Left ventricle myocardium inferior (tissue), 1 donor: ENCODE data around the gene RAB15. TPM values are rescaled to one million over a fixed set of nuclear protein-coding genes. Genes with fewer than 3 reads are reported as not detected.

ENCODE experiments used
- DNase-seq: peaks from one replicate; pipeline ENCODE4 v3.0.0-alpha.2; 2020
- H3K27ac ChIP-seq: fragments of 200-600 bp; replicated peaks from 2 replicates; pipeline ENCODE4 v1.8.0; 2021
- H3K27me3 ChIP-seq: fragments of 200-600 bp; 2 replicates; pipeline ENCODE4 v1.8.0; 2021; ENCODE audit warnings: low read depth
- H3K36me3 ChIP-seq: fragments of 200-600 bp; 2 replicates; pipeline ENCODE4 v1.8.0; 2021
- H3K4me1 ChIP-seq: fragments of 200-600 bp; 2 replicates; pipeline ENCODE4 v1.8.0; 2021
- H3K4me3 ChIP-seq: fragments of 200-600 bp; 2 replicates; pipeline ENCODE4 v1.8.0; 2021; ENCODE audit warnings: mild to moderate bottlenecking, moderate library complexity
- H3K9me3 ChIP-seq: fragments of 200-600 bp; replicated peaks from 2 replicates; pipeline ENCODE4 v1.8.0; 2021
- intact Hi-C: fragments of 100-400 bp; cut with micrococcal nuclease; formaldehyde crosslinking; loops from one replicate; pipeline ENCODE4 v1.11.0; 2022
- total RNA-seq: library from RNA; stranded (reverse); fragmentation: NEBNext Ultra II Directional; extraction: Animal tissue kit (Norgen Biotek cat#: 25700); gene quantifications from one replicate; pipeline ENCODE4 v1.2.1, GENCODE V29; 2021
- TF ChIP-seq, protein P1 (sequence below): fragments of 200-600 bp; IDR thresholded peaks from 2 replicates; pipeline ENCODE4 v1.8.0; 2021; ENCODE audit warnings: antibody characterized with exemption, mild to moderate bottlenecking, borderline replicate concordance
- donor health status: DM: no; HTN: yes; CAD: no; lungs with severe emphysema.

RAB15 gene
- total RNA-seq, 1 donor from 2014 or later = 17.1 TPM

DNA sequence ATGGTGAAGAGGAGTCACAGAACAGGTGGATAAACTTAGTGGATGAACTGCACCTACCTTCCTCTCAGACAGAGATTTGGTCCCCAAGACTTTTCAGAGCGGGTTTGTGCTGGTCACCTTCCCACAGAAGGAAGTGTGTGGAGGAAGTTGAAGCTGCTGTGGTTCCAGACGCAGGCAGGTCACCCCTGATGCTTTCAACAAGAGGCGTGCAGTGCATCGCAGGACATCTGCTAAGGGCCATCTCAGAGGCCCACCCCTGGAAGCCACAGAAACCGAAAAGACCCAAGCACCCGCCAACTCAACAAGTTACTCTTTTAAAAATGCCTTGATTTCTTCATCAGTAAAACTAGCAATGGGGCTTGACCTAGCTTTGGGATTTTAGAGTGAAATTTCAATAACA is 28.6 kb downstream of the RAB15 start:
- TF ChIP-seq, protein P1, sequence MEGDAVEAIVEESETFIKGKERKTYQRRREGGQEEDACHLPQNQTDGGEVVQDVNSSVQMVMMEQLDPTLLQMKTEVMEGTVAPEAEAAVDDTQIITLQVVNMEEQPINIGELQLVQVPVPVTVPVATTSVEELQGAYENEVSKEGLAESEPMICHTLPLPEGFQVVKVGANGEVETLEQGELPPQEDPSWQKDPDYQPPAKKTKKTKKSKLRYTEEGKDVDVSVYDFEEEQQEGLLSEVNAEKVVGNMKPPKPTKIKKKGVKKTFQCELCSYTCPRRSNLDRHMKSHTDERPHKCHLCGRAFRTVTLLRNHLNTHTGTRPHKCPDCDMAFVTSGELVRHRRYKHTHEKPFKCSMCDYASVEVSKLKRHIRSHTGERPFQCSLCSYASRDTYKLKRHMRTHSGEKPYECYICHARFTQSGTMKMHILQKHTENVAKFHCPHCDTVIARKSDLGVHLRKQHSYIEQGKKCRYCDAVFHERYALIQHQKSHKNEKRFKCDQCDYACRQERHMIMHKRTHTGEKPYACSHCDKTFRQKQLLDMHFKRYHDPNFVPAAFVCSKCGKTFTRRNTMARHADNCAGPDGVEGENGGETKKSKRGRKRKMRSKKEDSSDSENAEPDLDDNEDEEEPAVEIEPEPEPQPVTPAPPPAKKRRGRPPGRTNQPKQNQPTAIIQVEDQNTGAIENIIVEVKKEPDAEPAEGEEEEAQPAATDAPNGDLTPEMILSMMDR = no peak
- Histone ChIP-seq H3K4me3 (no peak overlapping the region), H3K36me3 (peaks cover 4% of the 10 kb centered on the region), H3K4me1 (peaks cover 8% of the 10 kb centered on the region), H3K27ac (no peak overlapping the region), H3K9me3 (no peaks in the 10 kb centered on the region), H3K27me3 (no peaks in the 10 kb centered on the region)
- no peak for DNase-seq
- intact Hi-C loops = no loop called here

DNA sequence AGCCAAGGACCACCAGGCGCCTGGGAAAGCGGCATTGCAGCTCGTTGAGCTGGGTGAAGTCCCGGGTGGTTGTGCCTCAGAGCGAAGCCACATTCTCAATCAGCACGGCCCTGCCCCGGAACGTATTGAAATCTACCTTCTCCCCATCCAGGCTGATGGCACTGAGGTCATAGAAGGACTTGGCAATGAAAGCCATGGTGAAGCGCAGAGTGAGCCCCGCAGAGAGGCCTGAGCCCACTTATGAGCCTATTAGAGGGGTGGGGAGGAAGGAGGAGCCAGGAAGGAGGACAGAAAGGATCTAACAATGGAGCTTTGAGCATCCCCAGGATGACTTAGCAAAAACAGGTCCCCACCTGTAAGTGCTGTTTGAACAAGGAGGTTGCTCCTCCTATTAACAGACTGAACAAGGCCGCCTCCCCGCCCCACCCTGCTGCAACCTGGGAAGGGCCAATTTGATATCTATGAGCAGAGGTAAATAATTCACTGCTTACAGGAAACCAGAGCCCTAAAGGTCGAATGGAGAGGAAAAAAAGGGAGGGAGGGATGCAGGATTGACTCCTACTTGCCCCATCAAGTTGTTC is 29.5 kb downstream of the RAB15 start, which contains the start of gene GPX2:
GPX2 (minus strand) TSS at position 215 of the 581 bp plus-strand sequence; CDS start at position 196, 19 bp downstream.
- DNase-seq = no peak
- no peaks in the 10 kb centered on the region for H3K36me3 ChIP-seq
- H3K9me3 ChIP-seq = no peaks in the 10 kb centered on the region
- H3K4me1 ChIP-seq = peaks cover 2% of the 10 kb centered on the region
- TF ChIP-seq, protein P1 = no peak
- intact Hi-C loops = no loop called here
- no peak within 1 kb of the TSS for H3K4me3 ChIP-seq
- no peak within 1 kb of the TSS for H3K27ac ChIP-seq
- H3K27me3 ChIP-seq = no peaks in the 10 kb centered on the region

DNA sequence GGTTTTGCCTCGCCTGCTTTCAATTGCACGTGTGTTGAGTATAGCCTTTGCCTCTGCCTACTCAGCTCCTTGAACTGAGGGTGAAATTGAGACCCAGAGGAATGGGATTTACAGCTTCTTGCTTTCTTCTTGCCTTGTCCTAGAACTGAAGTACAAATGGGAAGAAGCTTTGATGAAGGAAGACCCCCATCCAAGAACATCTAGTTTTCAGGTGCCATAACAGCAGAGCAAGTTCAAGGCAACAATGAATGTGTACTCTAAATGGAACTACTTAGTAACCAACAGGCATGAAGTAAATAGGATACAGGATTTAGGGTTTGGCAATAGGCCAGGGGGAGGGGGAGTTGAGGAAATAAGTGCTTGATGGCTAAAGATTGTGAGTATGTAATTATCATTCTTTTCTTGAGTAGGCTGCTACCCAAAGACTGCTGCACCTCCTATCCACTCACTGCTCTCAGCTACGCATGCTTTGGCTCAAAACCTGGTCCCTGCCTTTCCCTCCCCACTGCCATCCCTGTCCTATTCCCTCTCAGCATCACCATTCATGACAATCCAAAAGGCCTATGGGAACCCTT is 31.7 kb downstream of the RAB15 start:
- Histone ChIP-seq H3K9me3 (no peaks in the 10 kb centered on the region), H3K4me1 (peaks cover 24% of the 10 kb centered on the region), H3K36me3 (no peaks in the 10 kb centered on the region), H3K4me3 (no peak overlapping the region), H3K27me3 (no peaks in the 10 kb centered on the region), H3K27ac (no peak overlapping the region)
- TF ChIP-seq, protein P1 = no peak
- intact Hi-C loops = no loop called here
- no peak for DNase-seq

DNA sequence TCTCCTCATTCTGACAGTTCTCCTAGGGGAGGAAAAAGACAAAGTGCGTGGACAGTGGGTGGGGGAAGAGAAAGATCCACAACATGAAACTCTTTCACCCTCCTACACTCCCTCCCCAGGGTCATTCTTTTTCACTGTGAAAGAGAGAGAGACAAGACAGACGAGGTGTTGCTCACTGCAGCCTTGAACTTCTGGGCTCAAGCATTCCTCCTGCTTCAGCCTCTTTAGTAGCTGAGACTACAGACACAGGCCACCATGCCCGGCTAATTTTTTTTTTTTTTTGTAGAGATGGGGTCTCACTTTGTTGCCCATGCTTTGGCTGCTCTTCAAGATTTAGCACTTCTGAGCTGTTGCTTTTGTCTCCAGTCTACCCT is 32.3 kb downstream of the RAB15 start:
- H3K27me3 ChIP-seq = no peaks in the 10 kb centered on the region
- H3K4me3 ChIP-seq = no peak overlapping the region
- no peaks in the 10 kb centered on the region for H3K36me3 ChIP-seq
- peaks cover 30% of the 10 kb centered on the region for H3K4me1 ChIP-seq
- no peaks in the 10 kb centered on the region for H3K9me3 ChIP-seq
- no peak overlapping the region for H3K27ac ChIP-seq
- intact Hi-C loops = no loop called here
- TF ChIP-seq, protein P1 = no peak
- no peak for DNase-seq

DNA sequence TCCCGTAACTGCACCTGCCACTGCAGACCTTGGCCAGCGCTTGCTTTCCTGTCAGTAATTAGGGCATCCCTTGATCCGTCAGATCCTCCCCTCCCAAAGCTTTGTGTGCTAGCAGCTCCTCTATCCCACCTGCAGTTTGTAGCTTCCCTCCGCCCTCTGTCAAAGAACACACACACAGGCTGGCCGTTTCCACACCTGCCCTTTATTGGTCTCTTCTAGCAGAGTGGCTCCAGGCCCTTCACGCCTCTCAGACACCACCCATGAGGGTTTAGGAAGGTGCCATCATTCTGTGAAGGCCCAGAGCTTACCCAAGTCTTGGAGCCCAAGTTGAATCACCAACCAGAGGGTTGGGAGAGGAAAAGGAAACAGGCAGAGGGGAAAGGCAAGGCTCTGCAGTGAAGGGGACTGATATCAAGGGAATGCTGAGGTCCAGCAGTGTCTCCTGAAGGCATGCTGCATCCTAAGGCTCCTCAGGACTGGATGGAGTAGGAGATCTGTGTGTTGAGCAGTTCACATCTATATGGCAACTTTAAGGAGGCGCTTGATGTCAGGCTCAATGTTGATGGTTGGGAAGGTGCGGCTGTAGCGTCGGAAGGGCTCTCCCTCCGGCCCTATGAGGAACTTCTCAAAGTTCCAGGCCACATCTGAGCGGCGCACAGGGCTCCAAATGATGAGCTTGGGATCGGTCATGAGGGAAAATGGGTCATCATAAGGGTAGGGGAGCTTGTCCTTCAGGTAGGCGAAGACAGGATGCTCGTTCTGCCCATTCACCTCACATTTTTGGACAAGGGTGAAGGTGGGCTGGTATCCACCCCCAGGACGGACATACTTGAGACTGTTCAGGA is 32.9 kb downstream of the RAB15 start:
- no peak for DNase-seq
- Histone ChIP-seq H3K4me1 (peaks cover 37% of the 10 kb centered on the region), H3K27me3 (no peaks in the 10 kb centered on the region), H3K27ac (no peak overlapping the region), H3K4me3 (no peak overlapping the region), H3K9me3 (no peaks in the 10 kb centered on the region), H3K36me3 (peaks cover 1% of the 10 kb centered on the region)
- TF ChIP-seq, protein P1 = no peak
- intact Hi-C loops = no loop called here
